NCI-H510A (cell line): ENCODE data around the gene SLC13A3.

Source experiments
- DNase-seq: peaks from one replicate; lab custom pipeline; 2025; lab: John Stamatoyannopoulos, UW

Gene SLC13A3

DNA sequence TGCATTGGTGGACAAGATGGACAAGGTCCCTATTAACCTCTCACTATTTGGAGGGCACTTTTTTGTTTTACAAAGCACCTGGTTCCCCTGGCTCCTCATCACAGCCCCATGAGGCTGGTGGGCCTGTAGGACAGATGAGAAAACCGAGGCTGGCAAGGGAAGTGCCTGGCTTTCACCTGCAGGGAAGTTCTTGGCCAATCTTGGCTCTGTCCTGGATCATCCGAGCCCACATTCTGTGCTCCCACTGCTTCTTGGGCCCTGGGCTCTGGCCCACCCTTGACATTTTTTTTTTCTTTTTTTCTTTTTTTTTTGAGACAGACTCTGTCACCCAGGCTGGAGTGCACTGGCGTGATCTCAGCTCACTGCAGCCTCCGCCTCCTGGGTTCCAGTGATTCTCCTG, 14.7 kb downstream of the SLC13A3 start:
- no peak for DNase-seq

DNA sequence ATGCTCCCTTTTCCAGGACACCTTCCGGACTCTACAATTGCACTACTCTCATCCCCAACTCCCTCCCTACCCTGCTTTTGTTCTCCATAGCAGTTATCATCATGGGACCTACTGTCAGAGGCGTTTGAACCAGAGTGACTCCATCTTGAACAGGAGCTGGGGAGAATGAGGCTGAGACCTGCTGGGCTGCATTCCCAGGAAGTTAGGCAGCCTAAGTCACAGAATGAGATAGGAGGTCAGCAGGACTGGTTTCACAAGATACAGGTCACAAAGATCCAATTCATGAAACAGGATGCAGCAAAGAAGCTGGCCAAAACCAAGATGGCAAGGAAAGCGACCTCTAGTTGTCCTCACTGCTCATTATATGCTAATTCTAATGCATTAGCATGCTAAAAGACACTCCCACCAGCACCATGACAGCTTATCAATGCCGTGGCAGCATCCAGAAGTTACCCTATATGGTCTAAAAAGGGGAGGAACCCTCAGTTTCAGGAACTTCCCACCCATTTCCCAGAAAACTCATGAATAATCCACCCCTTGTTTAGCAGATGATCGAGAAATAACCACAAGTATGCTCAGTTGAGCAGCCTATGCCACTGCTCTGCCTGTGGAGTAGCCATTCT, 15.6 kb downstream of the SLC13A3 start:
- DNase-seq = no peak

DNA sequence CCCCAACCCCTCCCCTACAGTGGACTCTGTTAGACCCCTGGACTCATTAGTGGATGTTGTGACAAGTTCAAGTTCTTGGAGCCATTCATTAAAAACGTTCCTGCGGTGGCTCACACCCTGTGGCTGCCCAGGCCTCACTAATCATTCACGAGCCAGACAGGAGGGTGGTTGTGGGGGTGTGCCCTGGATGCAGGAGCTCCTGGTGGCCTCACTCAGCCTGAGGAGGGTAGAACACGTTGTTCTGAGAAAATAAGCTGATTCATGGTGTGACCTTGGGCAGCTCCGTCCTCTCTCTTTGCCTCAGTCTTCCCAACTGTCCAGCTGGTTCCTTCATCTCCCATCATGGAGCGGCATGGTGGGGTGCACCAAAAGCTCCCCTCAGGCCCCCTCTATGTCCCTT, 16.7 kb downstream of the SLC13A3 start:
- DNase-seq = no peak

DNA sequence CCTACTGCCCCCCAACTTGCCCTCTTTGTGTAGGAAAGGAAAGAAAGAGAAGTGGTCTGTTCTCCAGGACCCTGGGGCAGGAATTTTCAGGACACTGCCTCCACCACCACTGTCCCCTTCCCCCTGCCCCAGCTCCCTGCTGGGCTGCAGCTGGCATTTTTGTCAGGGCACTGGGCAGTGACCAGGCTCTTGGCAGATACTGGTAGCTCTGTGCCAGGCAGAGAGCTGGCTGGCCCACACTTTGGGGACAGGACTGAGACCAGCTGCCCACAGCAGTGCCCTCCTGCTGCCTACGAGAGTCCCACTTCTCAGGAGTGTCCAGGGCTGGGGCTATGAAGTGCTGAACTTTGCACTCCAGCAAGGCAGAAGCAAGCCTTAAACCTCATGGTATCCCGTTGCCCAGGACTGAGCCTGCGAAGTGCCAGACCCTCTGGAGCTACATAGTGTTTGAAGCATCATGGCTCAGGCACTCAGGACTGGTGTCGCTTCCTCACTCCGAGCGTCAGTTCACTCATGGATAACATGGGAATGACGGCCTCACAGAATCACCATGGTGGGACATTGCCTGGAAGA, 19.3 kb downstream of the SLC13A3 start:
- no peak for DNase-seq

DNA sequence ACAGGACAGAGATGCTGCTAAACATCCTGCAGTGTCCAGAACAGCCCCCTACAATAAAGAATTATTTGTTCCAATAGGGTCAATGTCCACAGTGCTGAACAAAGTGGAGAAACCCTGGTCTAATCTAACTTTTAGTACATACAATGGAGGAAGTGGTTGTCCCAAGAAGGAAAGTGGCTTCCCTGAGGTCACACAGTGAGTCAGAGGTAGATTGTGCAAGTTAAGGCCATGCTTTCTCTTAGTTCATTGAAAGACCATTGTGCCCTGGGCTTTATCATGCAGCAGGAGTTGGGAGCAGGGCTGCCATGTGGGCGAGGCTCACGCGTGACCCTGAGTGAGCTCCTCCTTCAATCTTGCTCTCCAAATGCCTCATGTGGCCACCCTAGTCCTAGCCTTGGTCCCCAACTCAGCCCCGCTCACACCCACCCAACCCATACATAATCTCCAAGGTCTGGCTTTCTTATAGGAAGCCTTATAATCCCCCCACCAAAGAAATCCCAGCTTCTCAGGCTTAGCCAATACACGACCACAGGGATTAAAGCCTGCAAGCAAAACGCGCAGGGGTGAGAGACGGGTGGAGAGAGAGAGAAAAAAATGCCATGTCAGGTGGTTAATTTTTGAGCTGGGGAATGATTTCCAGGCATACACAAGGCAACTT, 19.9 kb downstream of the SLC13A3 start:
- no peak for DNase-seq

DNA sequence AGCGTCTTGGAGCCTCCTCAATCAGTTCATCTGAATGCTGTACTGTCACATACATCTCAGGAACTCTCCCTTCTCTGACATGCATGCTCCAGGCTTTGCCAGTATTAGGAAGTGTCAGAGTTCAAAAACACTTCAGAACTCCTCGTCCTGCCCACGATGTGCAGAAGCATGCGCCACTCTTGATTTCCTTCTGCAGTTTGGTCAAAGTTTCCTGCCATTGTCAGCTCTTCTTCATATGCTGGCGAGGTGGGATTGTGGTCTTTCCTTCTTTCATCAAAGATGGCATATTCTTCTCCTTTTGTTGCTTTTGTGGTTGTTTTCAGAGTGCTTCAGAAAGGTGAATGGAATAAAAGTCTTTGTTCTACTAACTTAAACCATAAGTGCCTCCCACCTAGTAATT, 21.0 kb downstream of the SLC13A3 start:
- no peak for DNase-seq

DNA sequence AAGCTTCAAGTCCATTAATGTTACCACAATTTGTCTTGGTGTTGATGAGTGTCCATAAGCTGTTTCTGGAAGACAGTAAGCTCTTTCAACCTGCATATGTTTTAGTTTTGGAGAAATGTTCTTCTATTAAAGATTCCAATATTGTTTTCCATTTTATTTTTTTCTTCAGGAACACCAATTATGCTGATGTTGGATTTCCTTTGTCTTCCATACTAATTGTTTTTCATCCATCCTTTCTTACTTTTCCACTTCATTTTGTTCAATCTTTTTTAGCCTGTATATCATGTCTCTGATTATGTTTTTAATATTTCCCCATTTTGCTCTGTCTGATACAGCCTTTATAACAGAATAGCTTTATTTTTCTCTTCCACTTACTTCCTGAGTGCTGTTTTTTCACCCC, 21.9 kb downstream of the SLC13A3 start:
- no peak for DNase-seq

DNA sequence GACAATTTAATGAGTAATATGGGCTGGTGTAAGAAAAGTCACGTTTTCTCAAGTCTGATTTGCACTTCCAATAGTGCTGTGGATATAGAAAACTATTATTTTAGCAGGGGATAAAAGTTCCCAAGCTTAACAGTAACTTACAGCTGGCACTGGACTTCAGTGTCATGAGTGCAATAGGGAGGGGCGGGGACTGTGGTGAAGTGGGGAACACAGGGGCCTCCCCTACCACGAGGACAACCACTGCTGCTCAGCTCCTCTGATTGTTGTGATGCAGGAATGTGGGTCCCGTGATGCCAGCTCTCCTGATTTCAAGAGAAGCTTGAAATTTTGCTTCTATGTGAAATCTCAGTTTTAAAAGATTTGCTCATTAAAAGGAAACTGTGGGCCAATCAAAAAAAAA, 24.0 kb downstream of the SLC13A3 start:
- DNase-seq = no peak

DNA sequence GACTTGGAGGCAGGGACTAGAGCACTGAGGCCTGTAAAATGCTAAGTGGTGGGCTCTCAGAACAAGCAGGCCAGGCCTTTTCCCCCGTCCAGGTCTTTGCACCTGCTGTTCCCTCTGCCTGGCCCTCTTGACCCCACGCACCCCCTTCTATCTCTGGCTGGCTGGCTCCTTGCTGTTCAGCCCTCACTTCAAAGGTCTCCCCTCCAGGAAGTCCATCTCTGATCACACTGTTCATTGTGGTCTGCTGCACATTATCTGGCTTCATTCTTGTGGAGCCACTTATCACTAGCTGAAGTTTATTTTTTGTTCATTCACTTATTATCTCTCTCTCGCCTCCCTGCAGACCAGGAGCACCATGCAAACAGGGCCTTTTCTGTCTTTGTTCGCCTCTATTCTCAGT, 24.5 kb downstream of the SLC13A3 start:
- no peak for DNase-seq

DNA sequence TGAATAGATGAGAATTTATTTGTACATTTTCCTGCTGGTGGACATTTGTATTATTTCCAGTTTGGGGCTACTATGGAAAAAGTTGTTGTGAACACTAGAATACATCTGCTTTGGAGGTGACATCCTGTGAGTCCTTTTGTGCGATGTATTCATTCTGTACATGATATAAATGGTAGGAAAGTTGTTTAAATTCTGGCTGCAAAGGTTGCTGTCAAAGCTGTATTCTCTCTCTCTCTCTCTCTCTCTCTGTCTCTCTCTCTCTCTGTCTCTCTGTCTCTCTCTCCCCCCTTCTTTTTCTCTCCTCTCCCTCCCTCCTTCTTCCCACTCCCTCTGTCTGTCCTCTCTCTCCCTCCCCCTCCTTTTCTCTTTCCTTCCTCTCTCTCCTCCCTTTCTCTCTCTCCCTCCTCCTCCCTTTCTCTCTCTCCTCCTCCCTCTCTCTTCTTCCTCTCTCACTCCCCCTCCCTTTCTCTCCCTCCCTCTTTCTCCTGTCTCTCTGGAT, 25.3 kb downstream of the SLC13A3 start:
- no peak for DNase-seq

DNA sequence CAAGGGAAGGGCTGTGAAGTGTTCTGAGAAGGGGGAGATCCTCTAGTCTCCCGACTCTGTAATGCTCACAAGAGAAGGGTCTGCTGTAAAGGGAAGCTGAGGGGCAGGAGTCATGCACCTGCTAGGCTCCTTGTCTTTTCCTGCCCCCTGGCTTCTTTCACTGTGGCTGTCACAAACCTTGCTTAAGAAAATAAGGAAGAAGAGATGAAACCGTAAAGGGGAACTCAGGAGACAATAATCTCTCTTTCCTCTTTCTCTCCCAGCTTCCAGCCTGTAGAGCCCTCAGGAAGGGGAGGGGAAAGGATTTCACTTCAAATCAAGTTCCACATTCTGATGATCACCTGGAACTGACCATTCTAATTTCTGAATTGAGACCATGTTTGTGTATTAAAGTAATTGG, 26.3 kb downstream of the SLC13A3 start:
- no peak for DNase-seq

DNA sequence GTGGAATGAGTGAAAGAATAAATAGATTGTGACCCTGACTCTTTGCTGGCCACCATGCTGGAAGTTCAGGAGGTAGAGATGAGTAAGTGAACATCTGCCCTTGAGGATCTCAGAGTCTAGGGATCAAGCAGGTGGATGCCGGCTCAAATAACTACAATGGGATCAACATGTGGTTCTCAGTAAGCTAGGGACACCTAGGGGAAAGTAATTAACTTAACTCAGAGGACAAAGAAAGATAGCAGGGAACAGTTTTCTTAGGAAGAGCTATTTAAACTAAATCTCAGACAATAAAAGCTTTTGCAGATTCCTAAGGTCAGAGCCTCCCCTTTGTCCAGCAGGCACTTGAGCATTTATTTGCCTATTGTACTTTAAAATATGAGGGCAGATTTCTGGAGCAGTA, 29.1 kb downstream of the SLC13A3 start:
- no peak for DNase-seq

DNA sequence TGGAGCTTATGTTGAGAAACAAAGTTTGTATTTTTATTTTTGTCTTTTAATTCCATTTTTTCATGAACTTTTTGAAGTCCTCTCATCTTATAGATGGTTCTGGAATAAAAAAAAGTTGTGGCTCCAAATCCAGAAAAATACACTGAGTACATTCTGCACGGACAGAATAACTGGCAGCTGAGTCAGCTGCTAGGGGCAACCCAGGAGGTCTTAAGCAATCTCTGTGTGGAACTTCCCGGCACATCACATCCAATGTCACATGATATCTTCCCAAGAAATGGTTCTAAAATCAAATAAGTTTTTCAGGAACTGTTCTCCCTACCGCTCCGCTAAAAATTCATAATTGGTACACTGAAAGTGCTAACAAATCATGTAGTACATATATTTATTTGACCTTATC, 29.8 kb downstream of the SLC13A3 start:
- no peak for DNase-seq

DNA sequence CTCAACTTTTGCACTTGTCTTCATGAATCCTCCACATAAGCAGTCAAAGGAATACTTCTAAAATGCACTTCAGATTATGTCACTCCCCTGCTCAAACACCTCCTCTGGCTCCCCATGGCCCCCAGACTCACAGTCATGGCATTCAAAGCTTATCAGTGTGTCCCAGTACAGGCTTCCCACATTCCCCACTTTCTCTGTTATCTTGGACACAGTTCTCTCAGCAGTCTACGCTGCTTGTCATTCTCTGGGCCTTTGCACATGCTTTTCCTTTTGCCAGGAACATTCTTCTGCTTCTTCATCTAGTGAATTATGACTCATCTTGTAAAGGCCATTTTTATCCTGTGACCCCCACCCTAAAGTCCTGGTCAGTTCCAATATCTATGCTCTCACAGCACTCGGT, 31.8 kb downstream of the SLC13A3 start:
- DNase-seq = no peak

DNA sequence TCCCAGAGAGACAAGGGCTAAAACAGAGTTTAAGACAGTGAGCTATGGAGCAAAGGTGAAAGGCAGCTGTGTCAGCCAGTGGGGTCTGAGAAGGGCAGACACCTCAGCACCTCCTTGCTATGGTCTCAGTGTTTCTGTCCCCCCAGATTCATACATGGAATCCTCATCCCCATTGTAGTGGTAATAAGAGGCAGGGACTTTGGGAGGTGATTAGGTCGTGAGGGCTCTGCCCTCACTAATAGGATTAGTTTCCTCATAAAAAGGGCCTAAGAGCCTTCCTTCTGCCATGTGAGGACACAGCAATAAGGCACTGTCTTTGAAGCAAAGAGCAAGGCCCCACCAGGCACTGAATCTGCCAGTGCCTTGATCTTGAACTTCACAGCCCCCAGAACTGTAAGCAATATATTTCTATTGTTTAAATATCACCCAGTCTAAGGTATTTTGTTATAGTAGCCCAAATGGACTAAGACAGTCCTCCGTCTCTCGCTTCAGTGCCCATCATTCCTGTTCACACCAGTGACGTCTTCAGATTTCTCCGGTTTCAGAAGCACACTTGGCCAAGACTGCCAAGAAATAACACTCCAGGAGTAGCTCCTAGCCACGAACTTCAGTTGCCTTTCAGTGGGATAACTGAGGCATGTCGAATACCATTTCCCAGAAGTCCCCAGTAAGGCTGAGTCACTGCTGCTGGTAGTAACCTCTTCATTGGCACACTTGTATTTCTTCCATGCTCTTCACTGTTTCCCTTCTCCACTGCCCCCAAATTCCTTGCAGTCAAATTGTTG, 32.8 kb downstream of the SLC13A3 start:
- no peak for DNase-seq

DNA sequence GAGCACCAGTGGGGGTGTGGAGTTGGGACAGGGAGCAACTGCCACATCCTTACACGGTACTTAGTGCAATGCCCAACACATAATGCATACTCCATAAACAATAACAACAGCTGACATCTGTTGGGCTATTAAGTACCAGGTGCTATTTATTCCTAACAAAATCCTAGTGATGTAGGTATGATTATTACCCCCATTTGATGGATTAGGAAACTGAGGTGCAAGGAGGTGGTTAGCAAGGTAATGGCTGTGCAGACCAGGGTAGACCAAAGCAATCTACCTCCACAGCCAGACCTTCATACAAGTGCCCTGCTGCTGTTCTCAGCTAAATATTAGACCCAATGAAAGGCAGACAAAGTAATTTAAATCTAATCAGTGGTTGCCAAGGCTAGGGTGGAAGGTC, 36.8 kb downstream of the SLC13A3 start:
- DNase-seq = no peak

DNA sequence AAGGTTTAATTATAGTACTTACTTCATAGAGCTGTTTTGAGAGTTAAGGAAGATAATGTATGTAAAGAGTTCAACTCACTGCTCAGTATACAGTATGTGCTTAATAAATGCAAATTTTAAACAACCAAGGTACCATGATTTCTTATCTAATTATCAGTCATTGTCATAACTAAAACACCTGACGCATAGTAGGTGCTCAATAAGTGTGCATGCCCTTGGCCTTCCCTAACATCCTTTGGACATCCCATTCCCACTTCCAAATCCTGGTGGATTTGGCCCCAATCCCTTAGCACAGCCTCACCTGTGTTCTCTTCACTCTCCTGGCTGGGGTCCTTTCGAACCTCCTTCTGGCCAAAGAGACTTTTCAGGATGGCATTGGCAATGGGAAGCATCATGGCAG, 41.1 kb downstream of the SLC13A3 start:
- no peak for DNase-seq

DNA sequence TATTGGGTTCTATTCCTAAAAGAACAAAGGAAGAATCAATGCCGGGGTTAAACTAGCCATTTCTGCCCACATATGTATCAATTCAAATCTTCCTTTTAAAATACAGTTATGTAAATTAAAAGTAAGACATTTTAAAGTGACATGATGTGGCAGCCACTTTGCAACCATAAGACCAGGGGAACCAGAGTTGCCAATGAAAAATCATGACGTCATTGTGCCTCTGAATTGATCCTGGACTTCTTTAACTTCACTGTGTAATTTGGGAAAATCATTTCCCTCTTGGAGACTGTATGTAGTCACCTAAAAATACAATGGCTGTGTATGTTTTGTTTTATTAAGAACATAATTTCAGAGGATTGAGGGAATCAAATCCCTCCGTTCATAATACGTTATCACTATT, 42.2 kb downstream of the SLC13A3 start:
- DNase-seq = no peak

DNA sequence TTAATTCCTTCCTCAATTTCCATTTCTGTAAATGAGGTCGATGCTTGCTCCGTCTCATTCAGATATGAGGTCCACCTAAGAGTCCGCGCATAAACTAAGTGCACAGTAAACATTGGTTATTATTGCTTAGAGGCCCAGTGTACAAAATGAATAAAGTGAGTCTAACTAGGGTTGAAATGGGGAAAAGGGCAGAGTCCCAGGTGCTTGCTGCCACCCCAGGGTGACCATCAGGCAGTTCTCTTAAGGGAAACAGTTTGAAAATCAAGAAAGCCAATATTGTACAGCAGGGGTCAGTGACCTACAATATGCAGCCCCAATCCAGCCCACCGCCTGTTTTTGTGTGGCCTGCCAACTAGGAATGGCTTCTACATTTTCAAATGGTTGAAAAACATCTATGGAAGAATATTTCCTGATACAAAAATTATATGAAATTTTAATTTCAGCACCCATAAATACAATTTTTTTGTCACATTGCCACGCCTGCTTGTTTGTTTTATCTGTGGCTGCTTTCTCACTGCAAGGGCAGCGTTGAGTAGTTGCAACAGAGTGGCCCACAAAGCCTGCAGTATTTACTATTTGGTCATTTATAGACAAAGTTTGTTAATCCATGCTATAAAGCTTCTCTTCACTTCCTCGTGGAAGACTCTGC, 43.3 kb downstream of the SLC13A3 start:
- no peak for DNase-seq

DNA sequence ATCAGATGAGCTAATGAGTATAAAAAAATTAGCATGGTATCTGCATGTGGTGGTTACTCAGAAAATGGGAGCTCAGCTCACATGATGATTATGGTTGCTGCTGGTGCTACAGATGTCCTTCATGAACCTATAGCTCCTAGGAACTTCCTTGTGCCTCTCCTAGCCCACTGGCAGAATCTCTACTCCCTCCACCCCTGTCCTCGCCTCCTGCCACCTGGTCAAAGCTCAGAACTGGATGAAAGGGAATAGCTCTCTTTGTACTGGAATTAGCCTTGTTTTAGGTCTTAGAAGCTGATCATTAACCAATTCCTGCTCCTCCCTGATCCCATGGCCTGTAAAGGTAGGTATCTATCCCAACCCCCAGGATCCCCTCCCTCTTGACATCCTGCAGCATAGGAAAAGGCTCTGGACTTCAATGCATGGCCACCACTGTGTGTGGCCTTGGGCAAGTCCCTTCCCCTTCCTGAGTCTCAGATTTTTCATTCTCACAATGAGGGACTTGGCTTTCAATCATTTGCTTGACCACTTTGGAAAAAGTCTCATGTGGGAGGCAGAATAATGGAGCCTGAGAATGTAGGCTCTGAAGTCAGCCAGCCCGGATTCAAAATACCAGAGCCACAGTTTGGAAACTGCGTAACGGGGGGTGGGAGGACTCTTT, 43.9 kb downstream of the SLC13A3 start:
- DNase-seq = no peak

DNA sequence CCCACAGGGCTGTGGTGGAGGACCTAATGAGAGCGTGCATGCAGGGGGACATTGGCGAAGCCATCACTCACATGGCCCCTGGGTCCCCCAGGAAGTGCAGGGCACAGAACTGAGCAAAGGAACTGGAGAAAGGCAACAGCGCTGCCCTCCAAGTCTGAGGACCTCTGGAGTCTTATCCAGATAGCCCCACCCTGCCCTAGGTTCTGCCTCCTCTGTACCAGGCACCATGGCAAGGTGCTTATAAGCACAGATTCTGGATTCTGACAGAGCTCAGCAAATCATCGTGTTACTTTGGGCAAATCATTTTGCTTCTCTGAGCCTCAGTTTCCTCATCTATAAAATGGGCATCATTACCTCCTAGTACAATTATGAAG, 44.5 kb downstream of the SLC13A3 start:
- no peak for DNase-seq
